GM12864 (cell line): Measurements from ENCODE around the gene MON2.
"Not testable (repeated sequence)": the region's sequence is repeated elsewhere in the genome, so short reads cannot be mapped to it uniquely, and the experiment has no call there.

Experiments
- DNase-seq: peaks from one replicate; pipeline ENCODE4 v3.0.0-alpha.2; 2011; ENCODE audit warnings: low read depth
- H3K4me3 ChIP-seq: 2 replicates; pipeline ENCODE4 v1.5.1; 2011; ENCODE audit warnings: mild to moderate bottlenecking, low read depth, low read length, control low read depth
- TF ChIP-seq, protein P1 (sequence below): IDR thresholded peaks from 2 replicates; pipeline ENCODE4 v1.5.1; 2011; ENCODE audit warnings: low read depth, mild to moderate bottlenecking, moderate library complexity, low read length, control low read depth, inconsistent platforms; ENCODE audit errors: missing control alignments

Gene MON2

DNA sequence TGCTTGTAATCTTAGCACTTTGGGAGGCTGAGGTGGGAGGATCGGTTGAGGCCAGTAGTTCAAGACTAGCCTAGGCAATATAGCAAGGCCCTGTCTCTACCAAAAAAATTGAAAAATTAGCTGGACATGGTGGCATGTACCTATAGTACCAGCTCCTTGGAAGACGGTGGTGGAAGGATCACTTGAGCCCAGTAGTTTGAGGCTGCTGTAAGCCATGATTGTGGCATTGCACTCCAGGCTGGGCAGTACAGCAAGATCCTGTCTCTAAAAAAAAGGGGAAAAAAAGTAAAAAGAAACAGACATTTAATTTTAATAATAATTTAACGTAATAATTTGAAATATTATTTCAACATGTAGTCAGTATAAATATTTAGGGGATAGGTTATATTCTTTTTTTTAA is 16.1 kb downstream of the MON2 start:
- TF ChIP-seq, protein P1, sequence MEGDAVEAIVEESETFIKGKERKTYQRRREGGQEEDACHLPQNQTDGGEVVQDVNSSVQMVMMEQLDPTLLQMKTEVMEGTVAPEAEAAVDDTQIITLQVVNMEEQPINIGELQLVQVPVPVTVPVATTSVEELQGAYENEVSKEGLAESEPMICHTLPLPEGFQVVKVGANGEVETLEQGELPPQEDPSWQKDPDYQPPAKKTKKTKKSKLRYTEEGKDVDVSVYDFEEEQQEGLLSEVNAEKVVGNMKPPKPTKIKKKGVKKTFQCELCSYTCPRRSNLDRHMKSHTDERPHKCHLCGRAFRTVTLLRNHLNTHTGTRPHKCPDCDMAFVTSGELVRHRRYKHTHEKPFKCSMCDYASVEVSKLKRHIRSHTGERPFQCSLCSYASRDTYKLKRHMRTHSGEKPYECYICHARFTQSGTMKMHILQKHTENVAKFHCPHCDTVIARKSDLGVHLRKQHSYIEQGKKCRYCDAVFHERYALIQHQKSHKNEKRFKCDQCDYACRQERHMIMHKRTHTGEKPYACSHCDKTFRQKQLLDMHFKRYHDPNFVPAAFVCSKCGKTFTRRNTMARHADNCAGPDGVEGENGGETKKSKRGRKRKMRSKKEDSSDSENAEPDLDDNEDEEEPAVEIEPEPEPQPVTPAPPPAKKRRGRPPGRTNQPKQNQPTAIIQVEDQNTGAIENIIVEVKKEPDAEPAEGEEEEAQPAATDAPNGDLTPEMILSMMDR: no peak
- no peak for DNase-seq
- no peak overlapping the region for H3K4me3 ChIP-seq

DNA sequence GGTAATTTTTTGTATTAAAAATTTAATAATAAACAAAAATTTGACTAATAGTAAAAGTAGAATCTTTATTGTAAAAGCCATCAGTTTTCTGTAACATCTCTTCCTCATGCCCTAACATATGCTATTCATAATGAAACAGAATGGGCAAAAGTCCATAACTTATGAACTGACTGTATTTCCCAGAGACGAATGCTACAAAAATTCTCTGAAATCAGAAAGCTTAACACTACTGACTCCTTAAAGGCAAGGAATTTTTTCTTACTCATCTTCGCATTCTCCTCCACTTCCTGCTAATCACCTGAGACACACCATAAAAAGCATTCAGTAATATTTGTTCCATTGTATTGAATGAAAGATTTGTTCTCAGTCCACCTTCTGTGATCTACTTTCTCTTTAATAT is 17.6 kb downstream of the MON2 start:
- no peak for DNase-seq
- TF ChIP-seq, protein P1: no peak

DNA sequence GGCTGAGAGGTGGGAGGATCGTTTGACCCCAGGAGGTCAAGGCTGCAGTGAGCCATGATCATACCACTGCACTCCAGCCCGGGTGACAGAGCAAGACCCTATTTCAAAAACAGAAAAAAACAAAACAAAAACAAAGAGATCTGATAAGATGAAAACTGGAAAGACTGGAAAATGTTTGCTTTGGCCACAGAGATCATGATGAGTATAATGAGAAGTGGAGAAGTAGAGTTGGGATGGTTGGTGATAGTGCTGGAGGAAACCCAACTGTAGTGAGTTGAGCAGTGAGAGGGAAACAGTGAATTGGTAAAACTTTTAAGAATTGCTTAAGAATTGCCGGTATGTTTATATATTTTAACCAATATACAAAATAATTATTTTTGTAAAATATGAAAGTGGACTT is 39.2 kb downstream of the MON2 start:
- no peak overlapping the region for H3K4me3 ChIP-seq
- TF ChIP-seq, protein P1: no peak
- no peak for DNase-seq

More for the DNA sequence above, 17.6 kb downstream of the MON2 start:
- no peak overlapping the region for H3K4me3 ChIP-seq

DNA sequence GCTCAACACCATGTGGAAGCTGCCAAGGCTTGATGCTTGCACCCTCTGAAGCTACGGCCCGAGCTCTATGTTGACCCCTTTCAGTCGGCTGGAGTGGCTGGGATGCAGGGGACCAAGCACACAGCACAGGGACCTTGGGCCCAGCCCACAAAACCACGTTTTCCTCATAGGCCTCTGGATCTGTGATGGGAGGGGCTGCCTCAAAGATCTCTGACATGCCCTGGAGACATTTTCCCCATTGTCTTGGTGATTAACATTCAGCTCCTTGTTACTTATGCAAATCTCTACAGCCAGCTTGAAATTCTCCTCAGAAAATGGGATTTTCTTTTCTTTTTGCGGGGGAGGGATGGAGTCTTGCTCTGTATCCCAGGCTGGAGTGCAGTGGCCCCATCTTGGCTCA is 46.3 kb downstream of the MON2 start:
- H3K4me3 ChIP-seq: no peak overlapping the region
- TF ChIP-seq, protein P1: no peak
- no peak for DNase-seq

DNA sequence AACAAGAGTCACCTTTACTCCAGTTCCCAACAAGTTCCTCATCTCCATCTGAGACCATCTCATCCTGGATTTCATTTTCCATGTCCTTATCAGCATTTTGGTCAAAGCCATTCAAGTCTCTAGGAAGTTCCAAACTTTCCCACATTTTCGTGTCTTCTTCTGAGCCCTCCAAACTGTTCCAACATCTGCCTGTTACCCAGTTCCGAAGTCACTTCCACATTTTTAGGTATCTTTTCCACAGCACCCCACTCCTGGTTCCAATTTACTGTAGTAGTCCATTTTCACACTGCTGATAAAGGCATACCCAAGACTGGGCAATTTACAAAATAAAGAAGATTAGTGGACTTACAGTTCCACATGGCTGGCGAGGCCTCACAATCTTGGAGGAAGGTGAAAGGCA is 47.5 kb downstream of the MON2 start:
- not testable (repeated sequence) for DNase-seq, H3K4me3 ChIP-seq

DNA sequence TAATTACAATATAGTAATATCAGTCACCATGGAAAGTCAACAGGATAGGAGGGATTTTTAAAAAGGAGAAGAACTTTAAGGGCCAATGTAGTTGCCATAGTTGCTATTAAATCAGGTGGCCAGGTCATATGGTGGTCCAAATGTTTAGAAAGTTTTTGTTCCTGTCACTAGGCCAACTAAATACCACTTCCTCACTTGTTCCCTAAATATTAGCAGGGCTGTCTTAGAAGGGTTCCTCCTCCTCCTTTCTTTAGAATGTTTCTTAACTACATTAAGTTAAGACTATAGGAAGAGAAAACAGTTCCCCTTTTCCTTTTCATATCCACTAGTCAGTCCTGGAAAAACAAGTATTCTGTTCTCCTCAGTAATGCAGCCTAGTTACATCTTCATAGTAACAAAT is 50.3 kb downstream of the MON2 start:
- TF ChIP-seq, protein P1: no peak
- no peak overlapping the region for H3K4me3 ChIP-seq
- DNase-seq: no peak

DNA sequence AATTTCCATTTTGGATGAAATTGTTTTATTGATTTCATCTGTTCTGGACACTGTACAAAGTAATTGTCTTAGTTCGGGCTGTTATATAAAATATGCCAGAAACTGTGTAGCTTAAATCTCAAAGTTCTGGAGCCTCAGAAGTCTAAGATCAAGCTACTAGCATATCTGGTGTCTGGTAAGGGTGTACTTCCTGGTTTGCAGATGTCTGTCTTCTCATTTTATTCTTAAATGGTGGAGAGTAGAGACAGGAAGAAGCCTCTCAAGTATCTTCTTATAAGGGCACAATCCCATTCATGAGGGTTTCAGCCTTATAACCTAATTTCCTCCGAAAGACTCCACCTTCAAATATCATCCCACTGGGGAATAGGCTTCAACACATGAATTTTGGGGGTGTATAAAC is 51.3 kb downstream of the MON2 start:
- no peak for DNase-seq
- TF ChIP-seq, protein P1: no peak
- H3K4me3 ChIP-seq: no peak overlapping the region

DNA sequence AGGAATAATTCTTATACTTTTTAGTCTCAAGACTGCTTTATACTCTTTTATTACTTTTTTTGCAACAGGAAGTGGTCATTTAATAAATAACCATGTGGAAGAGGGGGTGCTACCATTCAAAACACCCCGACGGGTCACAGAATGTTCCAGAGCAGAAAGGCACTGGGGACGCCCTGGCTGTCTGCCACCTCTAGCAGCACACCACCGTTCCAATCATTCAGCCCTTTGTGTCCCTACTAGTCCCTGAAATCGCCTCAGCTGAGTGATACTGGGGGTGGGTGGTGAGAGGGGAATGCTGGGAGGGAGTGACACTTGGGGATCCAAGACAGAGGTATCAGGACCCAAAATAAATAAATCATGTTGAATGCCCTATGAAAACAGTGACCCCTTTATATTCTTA is 52.4 kb downstream of the MON2 start:
- TF ChIP-seq, protein P1: no peak
- no peak overlapping the region for H3K4me3 ChIP-seq
- DNase-seq: no peak
